NCI-H524 treated with DMSO at 0.1 percent for 48 hours (cell line): ENCODE data around the gene SNX17.

Source experiments
- DNase-seq: peaks from one replicate; lab custom pipeline; 2025; lab: John Stamatoyannopoulos, UW

SNX17 gene

DNA sequence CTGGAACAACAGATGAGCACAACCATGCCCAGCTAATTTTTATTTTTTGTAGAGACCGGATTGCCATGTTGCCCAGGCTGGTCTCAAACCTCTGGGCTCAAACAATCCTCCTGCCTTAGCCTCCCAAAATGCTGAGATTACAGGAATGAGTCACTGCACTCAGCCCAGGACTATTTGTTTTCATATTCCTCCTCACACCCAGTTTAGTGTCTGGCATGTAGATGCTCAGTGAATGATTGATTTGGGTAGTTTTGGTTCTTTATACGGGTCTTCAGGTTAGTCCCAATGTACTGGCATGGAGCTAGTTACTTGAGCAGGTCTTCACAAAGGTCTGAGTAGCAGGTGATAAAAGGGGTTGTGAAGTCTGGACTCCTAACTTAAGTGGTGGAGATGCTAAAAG is 6.5 kb upstream of the SNX17 start:
- DNase-seq, result no peak

DNA sequence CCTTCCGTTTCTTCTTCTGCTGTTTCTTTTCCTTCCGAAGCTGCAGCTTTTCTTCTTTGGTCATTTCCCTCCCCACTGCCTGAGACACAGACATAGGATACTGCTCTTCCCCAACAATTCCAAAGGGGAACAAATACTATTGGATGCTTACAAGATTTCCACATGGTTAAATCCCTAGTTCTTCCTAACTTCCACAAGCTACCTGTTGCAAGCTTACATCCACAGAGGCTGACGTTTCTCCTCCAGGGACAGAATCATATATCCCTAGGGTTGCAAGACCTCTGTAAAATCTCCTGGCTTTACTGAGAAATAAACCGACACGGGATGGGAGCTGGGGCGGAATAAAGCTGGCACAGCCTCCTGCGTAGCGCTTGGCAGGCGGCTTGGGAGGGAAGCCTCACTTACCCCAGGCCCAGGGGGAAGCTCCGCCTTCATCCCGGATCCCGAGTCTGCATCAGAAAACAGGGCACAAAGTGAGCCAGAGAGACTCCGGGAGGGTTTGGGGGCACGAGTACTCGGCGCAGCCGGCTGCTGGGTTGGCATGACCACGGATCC is 868 bp upstream of the SNX17 start:
- no peak for DNase-seq

DNA sequence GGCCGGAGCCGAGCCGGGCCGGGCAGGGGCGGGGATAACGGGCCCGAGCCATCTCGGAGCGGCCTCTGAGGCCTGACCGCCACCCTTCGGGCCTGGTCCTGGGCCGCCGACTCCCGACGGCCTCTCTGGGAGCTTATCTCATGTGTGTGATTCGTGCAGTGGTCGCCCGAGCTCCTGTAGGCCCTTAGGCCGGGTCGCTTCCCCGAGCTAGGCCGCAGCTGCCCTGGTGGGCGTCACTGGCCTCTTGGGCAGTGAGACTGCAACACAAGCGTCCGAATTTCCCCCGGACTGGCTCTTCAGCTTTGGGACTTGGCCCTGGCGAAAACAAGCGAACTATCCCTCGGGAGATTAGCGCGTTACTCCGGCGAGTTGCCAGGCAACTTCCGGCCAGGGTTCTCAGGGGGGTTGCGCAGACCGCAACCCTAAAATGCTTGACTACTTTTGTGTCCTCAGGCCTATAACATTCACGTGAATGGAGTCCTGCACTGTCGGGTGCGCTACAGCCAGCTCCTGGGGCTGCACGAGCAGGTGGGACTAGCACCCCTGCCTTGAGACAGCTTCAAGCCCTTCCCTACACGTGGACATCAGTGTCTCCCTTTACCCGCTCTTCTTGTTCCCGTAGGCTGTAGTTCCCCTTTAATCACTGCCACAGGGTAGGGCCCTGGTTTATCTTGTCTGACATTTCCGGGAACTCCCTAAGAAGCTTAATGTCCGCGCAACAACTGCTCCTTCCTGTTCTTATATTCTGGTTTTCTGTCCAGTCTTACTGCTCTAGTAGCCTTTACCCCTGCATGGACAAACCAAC is 602 bp downstream of the SNX17 start:
- DNase-seq, result no peak

DNA sequence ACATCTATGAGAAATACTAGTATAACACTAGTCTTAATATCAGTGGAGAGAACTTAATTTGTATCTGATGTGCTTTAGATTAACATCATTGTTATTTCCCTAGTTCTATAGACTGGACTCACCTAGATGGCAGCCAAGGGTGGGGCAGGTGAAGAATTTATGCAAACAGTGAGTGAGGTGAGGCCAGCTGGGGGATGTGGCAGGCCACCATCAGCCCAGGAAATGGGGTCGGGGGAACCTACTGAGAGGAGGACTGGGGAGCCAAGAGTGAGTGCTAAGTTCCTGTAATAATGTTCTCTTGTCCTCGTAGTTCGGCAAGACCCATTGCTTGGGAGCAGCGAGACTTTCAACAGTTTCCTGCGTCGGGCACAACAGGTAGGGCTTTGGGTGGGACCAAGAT is 2.5 kb downstream of the SNX17 start:
- DNase-seq, result no peak

DNA sequence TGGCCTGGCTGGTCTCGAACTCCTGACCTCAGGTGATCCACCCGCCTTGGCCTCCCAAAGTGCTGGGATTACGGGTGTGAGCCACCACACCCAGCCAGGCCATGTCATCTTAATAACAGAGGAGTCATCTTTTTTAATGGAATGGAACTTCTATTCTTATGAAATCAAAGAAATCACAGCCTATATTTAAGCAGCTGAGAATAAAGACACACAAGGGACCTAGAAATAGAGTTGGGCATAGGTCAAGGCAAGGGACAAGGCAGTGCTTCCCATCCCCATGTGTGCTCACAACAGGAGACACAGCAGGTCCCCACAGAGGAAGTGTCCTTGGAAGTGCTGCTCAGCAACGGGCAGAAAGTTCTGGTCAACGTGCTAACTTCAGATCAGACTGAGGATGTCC is 3.2 kb downstream of the SNX17 start:
- DNase-seq, result no peak

DNA sequence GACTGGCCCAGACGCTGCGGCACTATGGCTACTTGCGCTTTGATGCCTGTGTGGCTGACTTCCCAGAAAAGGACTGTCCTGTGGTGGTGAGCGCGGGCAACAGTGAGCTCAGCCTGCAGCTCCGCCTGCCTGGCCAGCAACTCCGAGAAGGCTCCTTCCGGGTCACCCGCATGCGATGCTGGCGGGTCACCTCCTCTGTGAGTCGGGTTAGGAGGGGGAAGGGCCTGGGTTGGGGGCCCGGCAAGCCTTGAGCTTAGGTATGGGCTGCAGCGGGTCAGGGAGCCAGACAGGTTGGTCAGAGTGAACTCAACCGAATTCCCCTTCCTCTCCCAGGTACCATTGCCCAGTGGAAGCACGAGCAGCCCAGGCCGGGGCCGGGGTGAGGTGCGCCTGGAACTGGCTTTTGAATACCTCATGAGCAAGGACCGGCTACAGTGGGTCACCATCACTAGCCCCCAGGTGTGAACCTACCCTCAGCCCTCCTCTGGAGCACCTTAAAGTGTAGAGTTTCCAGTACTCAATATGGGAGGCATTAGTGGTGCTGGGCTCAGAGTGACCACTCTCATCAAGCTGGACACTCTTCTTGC is 5.2 kb downstream of the SNX17 start:
- DNase-seq, result no peak

DNA sequence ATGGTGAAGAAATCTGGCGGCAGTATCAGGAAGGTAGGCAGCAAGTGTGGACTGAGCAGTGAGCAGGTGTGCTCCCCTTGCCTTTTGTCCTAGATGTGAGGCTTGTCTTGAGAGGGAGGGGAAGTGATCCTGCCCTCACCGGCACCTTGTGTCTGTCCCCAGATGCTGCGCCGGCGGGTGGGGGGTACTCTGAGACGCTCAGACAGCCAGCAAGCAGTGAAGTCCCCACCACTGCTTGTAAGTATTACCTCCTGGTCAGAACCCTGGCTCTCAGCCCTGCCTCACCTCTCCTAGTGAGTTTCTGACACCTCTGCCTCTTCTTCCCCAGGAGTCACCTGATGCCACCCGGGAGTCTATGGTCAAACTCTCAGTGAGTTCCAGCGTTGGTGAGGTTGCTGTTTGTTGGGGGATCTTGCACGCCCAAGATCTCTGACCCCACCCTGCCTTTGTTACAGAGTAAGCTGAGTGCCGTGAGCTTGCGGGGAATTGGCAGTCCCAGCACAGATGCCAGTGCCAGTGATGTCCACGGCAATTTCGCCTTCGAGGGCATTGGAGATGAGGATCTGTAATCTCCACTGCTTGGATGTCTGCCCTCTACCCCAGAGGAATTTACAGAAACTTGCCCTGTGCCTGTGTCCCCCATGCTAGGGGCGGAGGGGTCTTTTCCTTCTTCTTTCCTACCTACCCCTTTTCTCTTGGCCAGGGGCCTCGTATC is 5.9 kb downstream of the SNX17 start:
- DNase-seq, result no peak

DNA sequence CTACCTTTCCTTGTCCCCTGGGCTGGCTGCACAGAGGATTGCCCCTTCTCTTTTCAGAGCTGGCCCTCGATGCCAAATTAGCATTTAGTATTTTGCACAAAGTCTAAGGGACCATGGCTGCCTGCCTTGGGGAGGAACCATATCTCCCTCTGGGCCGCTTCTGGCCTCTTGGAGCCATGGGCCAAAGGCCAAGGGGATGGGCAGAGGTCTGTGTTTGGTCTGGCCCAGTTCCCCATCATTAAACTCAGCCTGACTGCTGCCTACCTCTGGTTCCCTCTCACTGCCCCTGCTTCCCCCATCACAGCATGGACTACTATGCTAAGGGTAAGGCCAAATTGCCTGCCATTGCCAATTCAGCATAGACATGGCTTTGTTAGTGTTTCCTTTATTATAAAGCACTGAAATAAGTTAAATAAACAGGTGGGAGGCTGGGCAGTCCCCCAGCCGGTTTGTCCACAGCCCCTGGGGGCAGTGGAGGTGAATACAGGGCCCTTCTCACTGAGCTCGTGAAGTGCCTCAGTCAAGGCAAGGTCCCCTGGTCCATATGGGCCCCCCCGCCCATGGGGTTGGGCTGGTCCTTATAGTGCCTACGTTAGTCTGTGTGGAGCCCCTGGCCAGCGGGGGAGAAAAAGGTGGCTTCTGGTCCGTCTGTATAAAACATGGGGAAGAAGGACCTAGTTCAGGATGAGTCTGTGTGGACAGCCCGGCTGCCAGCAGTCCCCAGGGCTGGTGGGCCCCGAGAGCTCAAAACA is 6.6 kb downstream of the SNX17 start:
- no peak for DNase-seq

DNA sequence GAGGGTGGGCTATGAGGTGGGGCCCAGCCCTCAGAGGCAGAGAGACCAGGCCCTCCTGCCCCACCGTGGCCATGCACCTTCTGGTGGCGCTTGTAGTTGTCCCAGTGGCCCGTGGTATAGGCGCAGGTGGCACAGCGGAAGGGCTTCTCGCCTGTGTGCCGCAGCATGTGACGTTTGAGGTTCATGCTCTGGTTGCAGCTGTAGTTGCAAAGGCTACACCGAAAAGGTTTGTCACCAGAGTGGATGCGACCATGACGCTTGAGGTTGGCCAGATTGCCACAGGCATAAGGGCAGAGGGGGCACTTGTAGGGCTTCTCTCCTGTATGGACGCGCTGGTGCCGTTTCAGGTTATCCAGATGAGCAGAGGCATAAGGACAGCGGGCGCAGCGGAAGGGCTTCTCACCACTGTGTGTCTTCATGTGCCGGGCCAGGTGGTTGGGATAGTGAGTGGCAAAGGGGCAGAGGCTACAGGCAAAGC is 7.2 kb downstream of the SNX17 start:
- no peak for DNase-seq

DNA sequence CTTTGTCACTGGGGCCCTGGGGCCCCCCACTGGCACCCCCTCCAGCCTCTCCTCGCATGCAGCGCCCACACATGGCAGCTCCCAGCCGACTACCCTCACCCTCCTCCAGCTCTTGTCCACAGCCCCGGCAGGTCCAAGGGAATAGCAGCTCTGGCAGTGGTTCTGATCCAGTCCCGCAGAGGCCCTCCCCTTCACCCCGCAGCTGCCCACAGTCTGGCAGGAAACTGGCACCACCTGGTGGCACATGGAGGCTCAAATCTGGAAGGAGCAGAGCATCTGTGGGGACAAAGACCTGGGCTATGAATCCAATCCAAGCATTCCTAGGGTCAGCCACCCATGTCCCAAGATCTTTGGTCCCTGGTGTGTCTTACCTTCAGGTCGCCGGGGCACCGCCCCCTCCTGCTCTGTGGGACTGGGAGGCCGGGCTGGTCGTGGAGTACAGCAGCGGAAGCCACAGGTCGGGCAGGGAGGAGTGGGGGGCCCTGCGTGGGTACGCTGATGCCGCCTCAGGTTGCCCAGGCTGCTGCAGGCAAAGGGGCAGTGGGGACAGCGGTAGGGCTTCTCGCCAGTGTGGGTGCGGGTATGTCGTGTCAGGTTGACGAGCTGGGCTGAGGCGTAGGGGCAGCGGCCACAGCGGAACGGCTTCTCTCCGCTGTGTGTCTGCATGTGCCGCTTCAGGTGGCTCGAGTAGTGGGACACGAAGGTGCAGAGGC is 7.8 kb downstream of the SNX17 start:
- DNase-seq, result no peak

DNA sequence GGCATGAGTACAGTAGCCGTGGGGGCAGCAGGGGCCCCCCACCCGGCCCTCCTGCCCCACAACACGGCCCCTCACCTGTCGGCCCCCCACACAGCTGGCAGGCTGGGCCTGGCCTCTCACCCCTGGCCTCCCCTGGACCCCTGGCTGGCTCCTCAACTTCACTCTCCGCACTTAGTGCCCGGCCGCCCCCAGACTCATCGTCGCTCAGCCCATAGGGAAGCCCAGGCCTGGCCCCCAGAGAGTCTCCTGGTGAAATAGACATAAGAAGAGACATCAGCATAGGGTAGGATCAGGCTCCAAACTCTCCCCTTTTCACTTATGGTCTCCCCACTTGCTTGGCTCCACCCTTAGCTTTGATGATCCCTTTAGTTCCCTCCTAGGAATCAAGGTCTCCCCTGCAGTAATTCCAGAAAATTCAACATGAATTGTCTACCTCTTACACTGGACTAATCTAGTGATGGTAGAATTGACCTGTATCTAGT is 8.4 kb downstream of the SNX17 start:
- DNase-seq, result no peak

DNA sequence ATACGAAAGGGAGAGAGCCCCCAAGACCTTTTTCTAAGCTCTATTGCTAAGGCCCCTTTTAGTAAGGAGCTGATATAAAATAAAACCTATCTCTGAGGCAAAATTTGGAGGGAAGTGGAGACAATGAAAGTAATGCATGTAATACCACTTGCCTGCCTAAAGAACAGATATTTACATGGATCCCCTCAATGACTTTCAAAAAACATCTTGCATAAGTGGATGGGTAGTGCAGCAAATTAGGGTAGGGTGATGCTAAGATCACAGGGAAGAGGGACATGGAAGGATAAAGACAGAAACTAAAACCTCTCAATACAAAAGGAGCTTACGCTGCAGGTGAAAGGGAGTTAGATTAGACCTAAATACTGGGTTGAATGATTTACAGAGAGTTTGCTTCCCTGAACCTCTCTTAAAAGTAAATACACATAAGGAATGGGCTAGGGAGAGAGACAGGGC is 9.0 kb downstream of the SNX17 start:
- DNase-seq, result no peak

DNA sequence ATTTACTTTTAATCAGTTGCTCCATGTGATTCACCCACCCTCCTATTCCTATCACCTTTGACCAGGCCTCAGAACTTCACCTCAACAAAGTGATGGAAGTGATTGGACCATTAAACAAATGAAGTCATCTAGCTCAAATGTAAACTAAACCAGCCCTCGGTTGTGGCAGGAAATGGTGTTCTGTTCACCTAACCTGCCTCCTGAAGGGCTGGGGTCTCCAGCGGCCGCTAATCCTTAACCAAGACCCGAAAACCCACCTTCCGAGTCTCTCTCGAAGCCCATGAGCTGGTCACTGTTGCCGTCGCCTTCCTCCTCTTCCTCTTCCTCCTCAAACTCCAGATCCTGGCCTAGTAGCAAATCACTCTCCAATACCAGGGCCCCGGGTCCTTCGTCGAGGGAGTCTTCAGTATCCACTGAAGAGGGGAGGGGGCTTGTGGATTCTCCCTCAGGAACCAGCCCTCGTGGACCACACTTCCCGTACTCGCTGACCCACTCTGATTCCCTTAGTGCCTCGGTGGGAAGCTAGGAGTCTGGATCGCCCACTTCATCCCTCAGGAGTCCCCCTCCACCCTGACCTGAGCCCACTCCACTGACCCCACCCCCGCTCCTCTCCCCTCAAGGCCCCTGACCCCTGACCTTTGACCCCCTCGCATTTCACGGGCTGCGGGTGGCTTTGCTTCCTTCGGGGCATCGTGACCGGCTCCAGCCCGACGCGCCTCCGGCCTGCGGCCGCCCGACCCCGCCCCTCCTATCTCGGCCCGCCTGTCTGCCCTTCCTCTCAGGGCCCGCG is 9.6 kb downstream of the SNX17 start:
- DNase-seq, result no peak

DNA sequence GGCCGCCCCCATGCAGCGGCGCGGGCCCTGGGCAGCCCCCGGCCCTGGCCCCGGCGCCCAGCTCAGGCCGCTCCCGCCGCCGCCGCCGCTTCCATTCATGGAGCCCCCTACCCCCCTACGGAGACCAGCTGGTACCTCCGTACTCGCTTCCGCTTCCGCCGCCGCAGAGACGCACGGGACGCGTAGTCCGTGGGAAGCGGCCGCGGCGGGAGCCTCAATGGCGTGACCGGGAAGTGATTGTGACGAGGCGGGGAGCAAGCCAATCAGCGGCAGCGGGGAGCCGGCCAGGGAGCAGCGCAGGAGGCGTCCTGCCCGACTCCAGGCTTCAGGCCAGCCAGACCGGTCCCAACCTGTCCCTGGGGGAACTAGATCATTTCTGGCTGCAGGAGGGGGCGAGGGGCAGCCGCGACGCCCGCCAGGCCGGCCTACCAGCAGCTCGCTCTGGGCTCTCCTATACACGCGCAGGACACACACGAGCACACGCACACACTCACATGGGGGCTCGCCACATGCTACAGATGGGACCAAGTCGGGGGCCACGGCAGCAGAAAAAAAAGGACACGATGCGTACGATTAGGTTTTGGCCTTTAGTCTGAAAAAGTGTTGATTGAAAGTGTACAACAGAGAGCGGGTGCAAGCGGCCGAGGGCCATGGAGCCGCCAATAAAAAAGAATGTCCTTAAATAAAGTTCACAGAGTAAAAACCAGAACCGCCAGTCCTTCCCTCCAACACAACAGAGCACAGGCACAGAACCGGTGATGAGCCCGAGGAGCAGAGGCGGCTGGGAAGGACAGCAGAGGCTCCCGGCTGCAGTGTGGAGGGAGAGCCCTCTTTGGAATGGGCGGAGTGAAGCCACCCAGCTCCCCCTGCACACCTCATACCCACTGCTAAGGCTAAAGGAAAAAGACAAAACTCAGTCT is 10.5 kb downstream of the SNX17 start, which contains the start of gene ZNF513:
ZNF513 (minus strand) TSS at position 109 of the 920 bp plus-strand sequence. CDS start 208 bp downstream, outside the sequence.
- DNase-seq, result peak; percentile 52

DNA sequence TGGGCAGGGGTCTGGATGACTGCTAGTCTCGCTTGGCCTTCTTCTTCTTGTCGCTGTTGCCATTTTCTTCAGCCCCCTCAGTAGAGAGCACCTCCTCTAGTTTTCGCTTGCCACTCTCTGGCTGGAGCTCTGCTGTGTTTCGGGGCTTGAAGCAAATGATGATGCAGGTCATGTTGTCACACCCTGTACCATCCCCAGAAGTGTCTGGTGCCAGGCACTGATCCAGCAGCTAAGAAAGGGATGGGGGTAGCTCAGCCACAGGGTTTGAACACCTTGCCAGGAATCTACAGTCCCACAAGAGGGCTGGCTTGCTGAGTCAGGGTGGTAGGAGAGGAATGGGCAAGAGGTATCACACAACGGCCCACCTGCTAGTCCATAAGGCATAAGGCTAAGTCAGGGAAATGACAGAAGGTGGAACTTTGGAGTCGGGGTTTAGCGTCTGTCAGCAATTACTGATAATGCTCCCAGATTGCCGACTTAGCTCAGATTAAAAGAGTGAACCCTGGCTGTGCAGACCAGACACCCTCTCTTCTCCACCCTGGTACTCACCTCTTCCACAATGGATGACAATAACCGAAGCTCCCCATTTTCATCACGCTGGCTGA is 11.3 kb downstream of the SNX17 start:
- DNase-seq, result peak; percentile 58

DNA sequence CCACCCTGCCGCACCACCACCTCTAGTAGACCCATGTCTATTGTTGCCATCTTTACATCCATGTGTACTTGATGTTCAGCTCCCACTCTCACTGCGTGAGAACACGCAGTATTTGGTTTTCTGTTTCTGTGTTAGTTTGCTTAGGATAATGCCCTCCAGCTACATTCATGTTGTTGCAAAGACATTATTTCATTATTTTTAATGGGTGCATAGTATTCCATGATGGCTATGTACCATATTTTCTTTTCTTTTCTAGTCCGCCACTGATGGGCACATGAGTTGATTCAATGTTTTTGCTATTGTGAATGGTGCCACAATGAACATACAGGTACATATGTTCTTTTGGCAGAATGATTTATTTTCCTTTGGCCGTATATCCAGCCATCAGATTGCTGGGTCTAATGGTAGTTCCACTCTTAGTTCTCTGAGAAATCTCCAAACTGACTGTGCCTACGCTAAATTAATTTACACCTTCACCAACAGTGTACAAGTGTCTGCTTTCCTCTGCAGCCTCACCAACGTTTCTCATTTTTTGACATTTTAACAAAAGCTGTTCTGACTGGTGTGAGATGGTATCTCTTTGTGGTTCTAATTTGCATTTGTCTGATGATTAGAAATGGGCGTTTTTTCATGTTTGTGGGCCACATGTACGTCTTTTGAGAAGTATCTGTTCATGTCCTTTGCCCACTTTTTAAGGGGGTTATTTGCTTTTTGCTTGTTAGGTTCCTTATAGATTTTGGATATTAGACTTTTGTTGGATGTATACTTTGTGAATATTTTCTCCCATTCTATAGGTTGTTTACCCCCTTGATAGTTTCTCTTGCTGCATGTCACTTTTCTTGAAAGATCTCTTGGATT is 20.6 kb downstream of the SNX17 start:
- no peak for DNase-seq

DNA sequence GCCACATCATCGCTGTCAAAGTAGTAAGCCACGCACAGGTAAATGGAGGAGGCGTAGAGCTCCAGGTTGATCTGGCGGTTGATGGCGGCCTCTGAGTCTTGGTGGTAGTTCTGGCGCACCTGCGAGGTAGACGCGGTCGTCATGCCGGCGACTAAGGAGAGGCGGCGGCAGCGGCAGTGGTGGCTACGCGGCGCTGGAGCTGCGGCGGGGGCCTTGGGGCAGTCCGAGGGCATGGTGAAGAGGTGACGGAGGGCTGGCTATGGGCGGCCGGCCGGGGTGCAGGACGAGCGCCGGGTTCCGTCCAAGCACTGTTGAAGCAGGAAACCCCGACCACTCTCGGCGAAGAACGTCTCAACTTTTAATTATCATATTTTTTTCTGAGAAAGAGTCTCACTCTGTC is 22.8 kb downstream of the SNX17 start:
- no peak for DNase-seq

DNA sequence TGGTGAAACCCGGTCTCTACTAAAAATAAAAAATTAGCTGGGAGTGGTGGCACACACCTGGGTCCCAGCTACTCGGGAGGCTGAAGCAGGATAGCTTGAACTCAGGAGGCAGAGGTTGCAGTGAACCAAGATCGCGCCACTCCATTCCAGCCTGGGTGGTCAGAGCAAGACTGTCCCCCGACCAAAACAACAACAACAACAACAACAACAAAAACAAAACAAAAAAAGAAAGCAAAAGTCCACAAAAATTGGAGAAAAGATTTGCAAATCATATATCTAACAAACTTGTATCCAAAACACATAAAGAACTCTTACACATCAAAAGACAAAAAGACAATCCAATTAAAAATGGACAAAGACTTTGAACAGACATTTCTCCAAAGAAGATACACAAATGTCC is 28.5 kb downstream of the SNX17 start:
- no peak for DNase-seq
